Bronchial epithelial cell (primary cell): ENCODE results near the gene ARPC2. TPM values are rescaled to one million over a fixed set of nuclear protein-coding genes. Genes with fewer than 3 reads are reported as not detected.

ENCODE experiments used
- DNase-seq: peaks from one replicate; pipeline ENCODE4 v3.0.0-alpha.2; 2010; ENCODE audit warnings: low read depth
- FAIRE-seq: peaks from 2 replicates; lab custom pipeline; 2011; peaks lifted over from hg19 to GRCh38; lab: Jason Lieb, UNC
- H3K27me3 ChIP-seq: 2 replicates; pipeline ENCODE4 v1.5.1; 2011; ENCODE audit warnings: low read length; ENCODE audit not compliant: control insufficient read depth, insufficient read depth
- H3K36me3 ChIP-seq: 2 replicates; pipeline ENCODE4 v1.5.1; 2011; ENCODE audit warnings: low read length; ENCODE audit not compliant: control insufficient read depth, insufficient read depth
- H3K4me3 ChIP-seq: 2 replicates; pipeline ENCODE4 v1.5.1; 2011; ENCODE audit warnings: mild to moderate bottlenecking, low read depth, low read length, control low read depth
- CTCF ChIP-seq: IDR thresholded peaks from 2 replicates; pipeline ENCODE4 v1.5.1; 2011; ENCODE audit warnings: mild to moderate bottlenecking, moderate library complexity, low read length, control low read depth, inconsistent platforms; ENCODE audit not compliant: insufficient read depth, severe bottlenecking
- total RNA-seq: library from RNA; depleted of rRNA; stranded (reverse); fragments of >200 nt; gene quantifications from 2 replicates; pipeline ENCODE4 v1.2.1, GENCODE V29; 2014

Gene ARPC2
- total RNA-seq, 1 donor from 2014 or later, result 504 TPM

- no peak for DNase-seq
- H3K36me3 ChIP-seq, result peaks cover 21% of the 10 kb centered on the region
Observed at GRCh38 chr2:218265626-218266025, 48.6 kb downstream of the ARPC2 start.

GRCh38 chr2:218266316-218266979, 49.5 kb downstream of the ARPC2 start:
- H3K4me3 ChIP-seq, result no peak overlapping the region
- DNase-seq, result no peak
- peaks cover 21% of the 10 kb centered on the region for H3K36me3 ChIP-seq
- no peak for TF ChIP-seq CTCF
- no peak for FAIRE-seq
- H3K27me3 ChIP-seq, result no peaks in the 10 kb centered on the region

More at GRCh38 chr2:218265626-218266025, 48.6 kb downstream of the ARPC2 start:
- Histone ChIP-seq H3K4me3 (no peak overlapping the region), H3K27me3 (no peaks in the 10 kb centered on the region)
- no peak for TF ChIP-seq CTCF
- peak; percentile 62 for FAIRE-seq

- Histone ChIP-seq H3K27me3 (no peaks in the 10 kb centered on the region), H3K4me3 (no peak overlapping the region), H3K36me3 (peaks cover 21% of the 10 kb centered on the region)
- DNase-seq, result no peak
- no peak for FAIRE-seq
- no peak for TF ChIP-seq CTCF
Observed at GRCh38 chr2:218267259-218267658, 50.3 kb downstream of the ARPC2 start.

- H3K27me3 ChIP-seq, result no peaks in the 10 kb centered on the region
- DNase-seq (peak; percentile 94), FAIRE-seq (no peak)
- H3K36me3 ChIP-seq, result peaks cover 21% of the 10 kb centered on the region
- peak; percentile 14 for TF ChIP-seq CTCF
- peak within 1 kb of the TSS; percentile 98 for H3K4me3 ChIP-seq
Observed at GRCh38 chr2:218269900-218270720, 53.1 kb downstream of the ARPC2 start, which contains the start of the genes AAMP and PNKD. AAMP (minus strand) TSS chr2:218270137; CDS start chr2:218270086, 51 bp downstream. PNKD (plus strand) TSS chr2:218270519; CDS start chr2:218270536, 17 bp downstream.

- peak overlapping the region; percentile 84 for H3K4me3 ChIP-seq
- no peaks in the 10 kb centered on the region for H3K27me3 ChIP-seq
- FAIRE-seq (no peak), DNase-seq (peak; percentile 50)
- no peak for TF ChIP-seq CTCF
- H3K36me3 ChIP-seq, result peaks cover 25% of the 10 kb centered on the region
Observed at GRCh38 chr2:218270721-218271486, 53.9 kb downstream of the ARPC2 start.
